DMS153 treated with DMSO at 0.1 percent for 48 hours (cell line): ENCODE data around the gene PHF2.
A peak's percentile ranks its signal among the peaks of the same experiment; 100 is the strongest.
"Not testable (repeated sequence)": the region's sequence is repeated elsewhere in the genome, so short reads cannot be mapped to it uniquely, and the experiment has no call there.

ENCODE experiments used
- DNase-seq: peaks from one replicate; lab custom pipeline; 2025; ENCODE audit not compliant: unreplicated experiment; lab: John Stamatoyannopoulos, UW

Gene PHF2

DNA sequence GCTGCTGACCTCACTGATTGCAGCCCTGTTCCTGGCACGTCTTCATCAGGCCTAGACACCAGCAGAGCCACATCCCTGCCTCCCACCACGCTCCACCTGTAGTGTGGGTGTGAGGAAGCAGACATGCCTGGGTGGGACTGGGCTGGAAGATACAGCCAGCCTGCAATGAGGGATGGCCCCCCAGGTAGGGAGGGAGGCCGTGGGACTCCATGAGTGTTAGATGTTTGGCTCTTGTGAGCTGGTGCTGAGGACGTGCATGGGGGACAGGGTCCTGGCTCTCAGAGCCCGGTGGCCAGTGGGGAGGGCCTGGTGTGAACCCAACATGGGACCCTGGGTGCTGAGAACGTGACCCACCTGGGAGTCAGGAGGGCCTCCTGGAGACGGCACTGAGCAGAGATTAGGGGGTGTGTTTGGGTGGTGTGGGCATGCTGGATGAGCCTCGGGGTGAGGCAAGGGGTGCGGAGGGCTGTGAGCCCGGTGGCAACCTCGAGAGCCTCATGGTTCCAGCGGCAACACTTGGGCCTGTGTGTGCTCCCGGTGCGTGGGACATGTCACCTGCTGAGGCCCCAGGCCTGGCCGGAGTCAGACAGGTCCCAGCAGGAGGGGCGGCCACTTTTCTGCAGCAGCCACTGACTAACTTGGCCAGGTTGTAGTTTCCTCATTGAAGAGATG, 87.6 kb downstream of the PHF2 start:
- no peak for DNase-seq

DNA sequence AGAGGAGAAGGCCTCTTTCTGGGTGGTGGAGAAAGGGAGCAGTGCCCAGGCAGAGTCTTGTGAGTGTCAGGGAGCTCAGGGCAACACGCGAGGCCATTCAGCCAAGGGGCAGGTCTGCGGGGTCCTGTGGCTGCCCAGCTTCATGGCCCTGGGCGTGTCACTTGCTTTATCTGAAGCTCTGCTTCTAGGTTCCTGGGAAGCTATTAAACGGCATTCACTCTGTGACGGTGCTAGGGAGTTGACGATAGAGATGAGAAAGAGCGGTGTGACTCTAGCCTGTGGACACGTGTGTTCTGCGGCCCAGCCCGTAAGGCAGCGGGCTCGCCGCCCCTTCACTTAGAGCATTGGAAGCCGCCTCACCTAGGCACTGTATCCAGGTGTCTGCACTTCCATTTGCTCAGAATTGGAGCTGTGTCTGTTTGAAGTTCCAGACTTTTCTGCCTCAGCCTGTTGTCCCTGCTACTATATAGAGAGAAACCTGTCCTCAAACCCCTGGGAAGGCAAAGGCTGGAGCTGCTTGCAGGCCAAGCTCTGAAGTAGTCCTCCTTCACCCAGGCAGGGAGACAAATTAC, 88.3 kb downstream of the PHF2 start:
- DNase-seq: no peak

DNA sequence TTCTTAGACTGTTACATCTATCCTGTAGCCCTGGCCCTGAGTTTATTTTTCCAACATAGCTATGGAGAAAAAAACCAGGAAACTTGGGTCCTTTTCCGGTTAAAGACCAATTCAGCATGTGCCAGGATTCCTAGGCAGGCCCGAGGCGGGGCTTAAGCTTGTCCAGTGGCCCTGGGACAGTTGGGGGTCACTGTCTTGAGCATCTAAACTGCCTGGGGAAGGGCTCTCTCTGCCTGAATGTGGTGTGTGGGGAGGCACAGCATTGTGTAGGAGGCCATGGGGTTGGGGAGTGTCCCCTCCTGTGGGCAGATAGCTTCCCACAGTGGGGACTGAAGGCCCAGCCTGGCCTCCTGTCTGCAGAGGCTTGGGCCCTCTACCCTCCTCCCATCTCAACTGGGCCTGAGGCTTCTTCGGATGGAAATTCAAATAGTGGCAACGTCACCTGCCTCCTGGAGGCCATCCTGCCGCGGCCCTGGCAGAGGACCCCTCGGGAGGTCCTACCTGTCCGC, 88.8 kb downstream of the PHF2 start:
- DNase-seq: no peak

DNA sequence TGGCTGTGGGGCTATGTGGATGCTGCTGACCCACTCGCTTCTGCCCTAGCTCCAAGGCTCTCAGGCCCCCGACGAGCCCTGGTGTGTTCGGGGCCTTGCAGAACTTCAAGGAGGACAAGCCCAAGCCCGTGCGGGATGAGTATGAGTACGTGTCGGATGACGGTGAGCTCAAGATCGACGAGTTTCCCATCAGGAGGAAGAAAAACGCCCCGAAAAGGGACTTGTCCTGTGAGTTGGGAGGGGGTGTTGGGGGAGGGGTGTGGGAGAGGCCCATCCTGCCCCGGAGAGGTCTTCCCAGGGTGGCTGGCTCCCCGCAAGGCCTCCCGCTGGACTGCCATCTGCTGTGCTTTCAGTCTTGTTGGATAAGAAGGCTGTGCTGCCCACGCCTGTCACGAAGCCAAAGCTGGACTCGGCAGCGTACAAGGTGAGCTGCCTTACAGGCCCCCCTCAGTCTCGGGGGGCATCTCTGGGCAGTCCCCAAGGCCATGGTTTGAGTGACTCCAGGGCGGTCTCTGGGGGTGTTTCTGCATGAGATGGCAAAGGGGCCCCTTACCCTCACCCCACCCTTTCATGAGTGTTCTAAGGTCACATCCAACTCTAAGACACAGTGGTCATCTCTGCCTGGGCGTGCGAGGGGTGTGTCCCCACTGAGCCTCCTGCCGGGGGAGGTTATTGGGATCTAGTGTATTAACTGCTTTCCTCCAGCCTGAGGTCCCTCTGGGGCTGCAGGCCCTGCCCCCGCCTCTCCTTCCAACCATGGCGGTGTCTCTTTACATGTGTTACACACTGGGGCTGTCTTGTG, 89.5 kb downstream of the PHF2 start:
- DNase-seq: no peak

DNA sequence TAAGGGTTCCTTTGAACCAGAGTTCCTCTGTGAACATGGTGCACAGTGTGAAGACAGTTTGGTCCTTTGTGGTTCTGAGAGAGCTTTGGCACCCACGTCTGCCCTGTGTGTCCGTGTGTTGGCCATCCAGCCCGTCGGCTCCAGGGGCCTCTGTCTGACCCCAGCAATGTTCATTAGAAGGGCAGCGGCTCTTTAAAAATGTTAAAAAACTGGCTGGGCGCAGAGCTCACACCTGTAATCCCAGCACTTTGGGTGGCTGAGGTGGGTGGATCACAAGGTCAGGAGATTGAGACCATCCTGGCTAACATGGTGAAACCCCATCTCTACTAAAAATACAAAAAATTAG, 90.0 kb downstream of the PHF2 start:
- not testable (repeated sequence) for DNase-seq

DNA sequence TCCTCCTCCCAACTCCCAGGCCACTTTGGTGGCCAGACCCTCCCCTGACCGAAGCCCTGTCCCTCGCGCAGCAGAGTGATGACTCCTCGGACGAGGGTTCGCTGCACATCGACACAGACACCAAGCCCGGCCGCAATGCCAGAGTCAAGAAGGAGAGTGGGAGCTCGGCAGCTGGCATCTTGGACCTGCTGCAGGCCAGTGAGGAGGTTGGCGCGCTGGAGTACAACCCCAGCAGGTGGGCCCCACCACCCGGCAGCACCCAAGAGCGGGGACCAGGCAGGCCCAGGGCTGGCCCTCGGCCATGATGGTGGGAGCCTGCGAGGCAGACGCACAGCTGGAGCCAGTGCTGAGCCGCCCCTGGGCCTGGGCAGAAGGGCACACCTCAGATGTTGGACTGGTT, 90.6 kb downstream of the PHF2 start:
- DNase-seq: no peak

DNA sequence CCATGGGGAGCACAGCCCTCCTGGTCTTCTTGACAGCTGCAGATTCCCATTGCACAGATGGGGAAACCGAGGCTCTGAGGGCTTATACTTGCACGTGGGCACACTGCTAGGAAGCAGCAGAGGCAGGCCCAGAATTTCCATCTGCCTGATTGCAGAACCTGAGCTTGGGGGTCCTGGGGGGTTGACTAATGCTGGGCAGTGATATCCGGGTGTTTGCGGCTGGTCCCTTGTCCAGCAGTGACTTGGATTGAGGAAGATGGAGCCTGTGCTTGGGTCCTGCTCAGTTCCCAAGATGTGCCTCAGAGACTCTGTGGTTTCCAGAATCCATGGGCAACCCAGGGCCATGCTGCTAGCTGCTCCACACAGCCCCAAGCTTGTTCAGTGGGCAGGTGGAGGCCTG, 91.2 kb downstream of the PHF2 start:
- no peak for DNase-seq

DNA sequence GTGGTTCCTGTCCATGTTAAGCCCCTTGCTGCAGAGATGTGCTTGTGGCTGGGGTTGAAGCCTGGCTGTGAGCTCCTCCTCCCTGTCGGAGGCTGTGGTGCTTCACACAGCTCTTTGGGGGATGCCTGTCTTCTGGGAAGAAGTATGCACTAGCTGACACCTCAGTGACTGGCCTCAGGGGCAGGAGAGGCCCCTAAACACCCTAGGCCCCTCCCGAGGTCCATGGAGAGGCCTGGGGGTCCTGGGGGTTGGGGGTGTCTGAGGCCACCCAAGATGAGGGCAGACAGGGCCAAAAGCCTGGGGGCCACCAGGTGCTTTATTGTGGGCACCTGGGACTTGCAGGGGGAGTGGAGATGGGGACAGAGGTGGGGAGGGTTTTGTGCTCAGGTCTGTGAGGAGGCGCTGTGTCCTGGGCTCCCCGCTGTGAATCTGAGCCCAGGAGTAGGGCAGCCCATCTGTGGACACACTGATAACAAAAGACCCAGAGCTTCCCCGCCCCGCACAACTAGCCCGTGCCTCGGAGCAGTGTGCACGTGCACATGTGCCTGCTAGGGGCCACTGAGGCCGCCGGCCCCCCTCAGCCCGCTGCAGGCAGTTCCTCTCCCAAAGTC, 92.0 kb downstream of the PHF2 start:
- DNase-seq: no peak

DNA sequence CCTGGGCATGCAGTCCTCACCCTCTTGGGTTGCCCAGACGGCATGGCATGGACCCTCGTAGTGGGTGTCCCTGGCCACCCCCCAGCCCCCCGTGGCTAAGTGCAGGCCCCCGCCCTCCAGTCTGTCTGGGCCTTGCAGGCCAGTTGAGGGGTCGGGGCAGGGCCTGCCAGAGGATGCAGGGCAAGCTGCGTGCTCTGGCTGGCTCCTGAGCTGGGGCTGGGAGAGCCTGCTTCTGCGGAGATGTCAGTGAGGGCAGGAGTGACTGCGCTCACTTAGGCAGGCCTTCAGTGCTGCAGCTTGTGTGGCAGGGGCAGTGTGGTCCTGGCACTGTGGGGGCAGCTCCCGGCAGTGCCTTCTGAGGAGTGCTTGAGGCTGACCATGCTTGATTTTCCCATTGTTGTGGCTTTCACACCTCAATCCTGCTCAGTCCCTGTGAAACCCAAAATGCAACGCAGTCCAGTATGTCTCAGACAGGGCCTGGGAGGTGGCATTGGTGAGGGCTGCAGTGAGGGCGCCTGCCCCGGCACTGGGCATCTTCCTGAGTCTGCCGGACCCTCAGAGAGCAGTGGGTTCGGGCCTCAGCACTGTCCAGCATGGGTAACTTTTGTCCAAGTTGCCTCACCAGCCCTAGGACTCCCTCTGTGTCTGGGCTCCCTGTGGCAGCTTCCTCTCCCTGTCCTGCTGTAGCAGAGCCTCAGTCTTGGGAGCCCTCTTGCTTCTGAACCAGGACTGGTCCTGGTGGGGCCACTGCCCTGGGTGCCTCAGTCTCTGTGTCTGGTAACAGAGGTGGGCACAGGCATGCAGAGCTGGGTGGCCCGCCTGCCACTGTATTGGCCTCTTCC, 93.0 kb downstream of the PHF2 start:
- DNase-seq: no peak

DNA sequence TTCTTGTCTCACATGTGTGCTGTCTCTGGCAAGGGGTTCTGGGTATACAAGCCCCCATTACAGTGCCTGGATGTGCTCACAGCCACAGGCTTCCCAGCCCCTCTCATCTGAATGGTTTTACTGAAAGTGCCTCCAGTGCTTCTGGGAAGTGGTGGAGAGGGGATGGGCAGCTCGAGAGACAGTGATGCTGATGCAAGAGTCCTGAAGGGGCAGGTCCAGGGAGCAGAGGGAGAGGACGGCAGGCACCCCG, 93.5 kb downstream of the PHF2 start:
- DNase-seq: no peak

DNA sequence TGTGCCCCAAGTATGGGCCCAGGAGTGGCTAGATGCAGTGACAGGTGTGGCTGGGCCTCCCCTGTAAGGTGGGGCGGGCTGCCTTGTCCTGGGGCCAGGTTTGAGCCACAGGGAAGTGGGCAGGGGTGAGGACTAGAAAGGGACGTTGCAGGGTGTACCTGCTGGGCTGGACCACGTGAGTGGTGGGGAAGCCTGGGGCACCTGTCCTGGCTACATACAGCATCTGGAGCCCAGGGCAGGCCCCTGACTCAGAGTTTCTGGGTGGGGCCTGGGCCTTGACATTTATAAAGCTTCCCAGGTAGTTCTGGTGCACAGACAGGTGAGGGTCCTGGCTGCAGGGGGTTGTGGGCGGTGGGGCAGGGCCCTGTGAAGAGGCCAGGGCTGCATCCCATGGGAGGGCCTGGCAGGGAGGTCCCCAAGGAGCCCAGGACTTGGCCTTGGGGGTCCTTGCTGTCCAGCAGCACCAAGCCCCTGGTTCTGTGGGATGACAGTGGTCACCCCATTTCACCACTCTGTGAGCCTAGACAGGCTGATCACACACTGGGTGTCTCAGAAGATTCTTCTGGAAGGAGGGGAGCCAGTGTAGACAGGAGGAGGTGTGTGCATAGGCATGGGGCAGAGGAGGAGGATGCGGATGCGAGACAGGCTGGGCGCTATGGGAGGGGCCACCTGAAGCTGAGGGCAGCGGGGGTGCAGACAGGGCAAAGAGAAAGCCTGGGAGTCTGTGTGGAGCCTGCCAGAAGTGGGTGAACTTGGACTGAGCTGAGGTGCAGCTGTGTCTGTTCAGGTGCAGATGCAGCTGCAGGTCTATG, 94.0 kb downstream of the PHF2 start:
- DNase-seq: no peak

DNA sequence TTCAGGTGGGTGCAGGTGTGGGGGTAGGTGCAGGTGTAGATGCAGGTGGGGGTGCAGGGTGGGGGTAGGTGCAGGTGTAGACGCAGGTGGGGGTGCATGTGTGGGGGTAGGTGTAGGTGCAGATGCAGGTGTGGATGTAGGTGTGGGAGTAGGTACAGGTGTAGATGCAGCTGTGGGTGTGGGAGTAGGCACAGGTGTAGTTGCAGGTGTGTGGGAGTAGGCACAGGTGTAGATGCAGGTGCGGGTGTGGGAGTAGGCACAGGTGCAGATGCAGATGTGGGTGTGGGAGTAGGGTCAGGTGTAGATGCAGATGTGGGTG, 94.6 kb downstream of the PHF2 start:
- DNase-seq: no peak

DNA sequence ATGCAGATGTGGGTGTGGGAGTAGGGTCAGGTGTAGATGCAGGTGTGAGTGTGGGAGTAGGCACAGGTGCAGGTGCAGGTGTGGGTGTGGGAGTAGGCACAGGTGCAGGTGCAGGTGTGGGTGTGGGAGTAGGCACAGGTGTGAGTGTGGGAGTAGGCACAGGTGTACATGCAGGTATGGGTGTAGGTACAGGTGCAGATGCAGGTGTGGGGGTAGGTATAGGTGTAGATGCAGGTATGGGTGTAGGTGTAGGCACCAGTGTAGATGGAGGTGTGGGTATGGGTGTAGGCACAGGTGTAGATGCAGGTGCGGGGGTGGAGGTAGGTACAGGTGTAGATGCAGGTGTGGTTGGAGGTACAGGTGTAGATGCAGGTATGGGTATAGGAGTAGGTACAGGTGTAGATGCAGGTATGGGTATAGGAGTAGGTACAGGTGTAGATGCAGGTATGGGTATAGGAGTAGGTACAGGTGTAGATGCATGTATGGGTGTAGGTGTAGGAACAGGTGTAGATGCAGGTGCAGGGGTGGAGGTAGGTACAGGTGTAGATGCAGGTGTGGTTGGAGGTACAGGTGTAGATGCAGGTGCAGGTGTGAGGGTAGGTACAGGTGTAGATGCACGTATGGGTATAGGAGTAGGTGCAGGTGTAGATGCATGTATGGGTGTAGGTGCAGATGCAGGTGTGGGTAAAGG, 96.1 kb downstream of the PHF2 start:
- DNase-seq: not testable (repeated sequence)

DNA sequence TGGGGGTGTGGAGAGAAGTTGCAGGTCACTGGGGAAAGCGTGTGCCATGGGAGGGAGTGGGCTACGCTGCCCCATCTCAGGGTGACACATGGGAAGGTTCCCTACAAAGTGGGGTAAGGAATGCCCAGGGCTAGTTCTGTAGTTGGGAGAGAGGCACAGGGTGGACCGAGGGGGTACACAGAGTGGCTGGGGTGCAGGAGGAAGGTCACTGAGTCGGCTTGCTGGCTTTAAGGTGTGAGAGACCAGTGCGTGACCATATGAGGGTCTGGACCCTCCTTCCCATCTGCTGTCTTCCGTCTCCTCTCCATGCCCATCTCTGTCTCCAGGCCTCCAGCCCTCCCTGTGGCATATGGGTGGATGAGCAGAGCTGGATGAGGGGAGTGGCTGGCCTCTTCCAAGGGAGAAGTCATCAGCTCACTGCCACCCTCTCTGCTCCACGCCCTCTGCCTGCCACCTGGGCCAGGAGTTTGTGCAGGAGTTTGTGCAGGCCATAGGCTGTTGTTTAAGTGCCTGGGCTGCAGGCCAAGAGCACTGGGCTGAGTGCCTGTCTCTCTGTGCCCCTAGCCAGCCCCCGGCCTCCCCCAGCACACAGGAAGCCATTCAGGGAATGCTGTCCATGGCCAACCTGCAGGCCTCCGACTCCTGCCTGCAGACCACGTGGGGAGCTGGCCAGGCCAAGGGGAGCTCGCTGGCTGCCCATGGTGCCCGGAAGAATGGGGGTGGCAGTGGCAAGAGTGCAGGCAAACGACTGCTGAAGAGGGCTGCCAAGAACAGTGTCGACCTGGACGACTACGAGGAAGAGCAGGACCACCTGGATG, 96.8 kb downstream of the PHF2 start:
- DNase-seq: peak; percentile 17

DNA sequence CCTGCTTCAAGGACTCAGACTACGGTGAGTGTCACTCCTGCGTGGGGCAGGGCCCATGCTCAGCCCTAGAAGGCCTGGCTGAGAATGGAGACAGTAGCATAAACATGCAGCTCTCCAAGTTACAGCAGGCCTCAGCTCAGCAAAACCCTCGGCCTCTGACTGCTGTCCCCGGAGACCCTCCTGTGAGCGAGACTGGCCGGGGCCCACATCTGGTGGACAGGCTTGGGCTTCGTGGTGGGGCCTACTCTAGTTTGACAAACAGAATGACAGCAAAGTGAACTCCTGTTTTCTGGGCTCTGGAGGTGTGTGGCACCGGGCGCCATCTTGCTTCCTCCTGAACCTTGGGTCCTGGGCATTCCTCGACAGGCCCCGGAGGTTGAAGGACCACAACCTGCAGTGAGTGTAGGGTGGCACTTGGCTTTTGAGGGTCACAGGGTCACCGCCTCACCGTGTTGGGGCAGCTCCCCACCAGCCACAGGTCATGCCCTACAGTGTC, 97.5 kb downstream of the PHF2 start:
- DNase-seq: no peak

DNA sequence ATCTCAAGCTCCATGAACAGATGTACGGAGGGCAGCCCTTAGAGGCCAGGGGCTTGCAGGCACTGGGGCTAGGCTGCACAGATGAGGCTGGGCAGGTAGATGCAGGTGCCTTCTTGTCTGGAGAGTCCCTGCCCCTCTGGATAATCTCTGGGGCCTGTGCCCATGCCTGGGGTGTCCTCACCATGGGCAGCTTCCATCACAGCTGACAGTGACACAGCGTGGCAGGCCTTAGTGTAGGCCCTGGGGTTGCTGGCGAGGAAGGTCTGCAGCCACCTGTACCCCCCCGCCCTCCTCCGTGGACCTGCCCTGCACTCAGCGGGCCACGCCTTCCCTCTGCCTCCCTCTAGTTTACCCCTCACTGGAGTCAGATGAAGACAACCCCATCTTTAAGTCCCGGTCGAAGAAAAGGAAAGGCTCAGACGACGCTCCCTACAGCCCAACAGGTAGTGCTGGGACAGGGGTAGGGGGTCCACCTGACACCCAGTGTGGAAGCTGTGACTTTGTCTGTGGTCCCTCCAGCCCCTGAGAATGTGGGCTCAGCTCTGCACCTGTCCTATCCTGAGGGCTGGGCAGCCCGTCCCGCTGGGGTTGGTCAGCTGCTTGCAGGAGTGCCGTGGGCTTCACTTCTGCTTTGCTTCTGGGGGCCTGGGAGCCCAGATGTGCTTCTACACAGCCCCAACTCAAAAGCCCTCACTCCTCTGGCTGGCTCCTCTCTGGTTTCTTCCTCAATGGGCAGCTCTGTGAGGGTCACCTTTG, 98.4 kb downstream of the PHF2 start:
- DNase-seq: no peak

DNA sequence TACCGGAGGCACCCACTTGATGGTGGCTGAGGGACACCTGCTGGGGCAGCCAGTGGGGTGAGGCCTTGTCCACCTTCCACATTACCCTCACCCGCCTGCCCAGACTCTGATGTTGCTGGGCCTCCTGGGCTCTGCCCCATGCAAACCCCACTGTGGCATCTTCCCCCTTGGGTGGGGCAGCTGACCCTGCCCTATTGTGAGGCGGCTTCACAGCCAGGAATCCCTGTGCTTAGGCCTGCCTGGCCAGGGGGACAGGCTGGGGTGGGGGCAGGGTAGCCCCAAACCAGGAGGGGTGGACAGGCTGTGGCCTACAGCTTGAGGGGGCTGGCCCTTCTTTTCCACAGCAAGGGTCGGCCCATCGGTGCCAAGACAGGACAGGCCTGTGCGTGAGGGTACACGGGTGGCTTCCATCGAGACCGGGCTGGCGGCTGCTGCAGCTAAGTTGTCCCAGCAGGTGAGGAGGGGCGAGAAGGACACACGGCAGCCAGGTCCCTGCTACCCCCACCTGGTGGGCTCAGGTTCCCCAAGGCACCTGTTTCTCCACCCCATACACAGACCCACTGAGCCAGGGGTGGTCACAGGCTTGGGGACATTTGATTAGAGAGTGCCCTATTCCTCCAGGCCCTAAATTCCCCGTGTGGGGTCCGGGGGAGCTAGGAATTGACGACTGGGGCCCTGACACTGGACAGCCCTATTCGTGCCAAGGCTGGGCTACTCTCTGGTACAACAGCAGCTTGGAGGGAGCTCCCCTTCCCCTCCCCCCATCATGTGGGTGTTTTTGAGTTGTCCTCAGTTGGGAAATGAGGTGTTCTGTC, 99.2 kb downstream of the PHF2 start:
- no peak for DNase-seq
